Lung (tissue), 12 donors: ENCODE results near the gene HTRA3. TPM values are rescaled to one million over a fixed set of nuclear protein-coding genes. Genes with fewer than 3 reads are reported as not detected.

Experiments used
- ATAC-seq: fragments of 200-7000 bp; cut with Tn5 transposase; one replicate; pipeline ENCODE4 v1.9.1; 2020; ENCODE audit warnings: moderate number of reproducible peaks; ENCODE audit not compliant: insufficient read depth, low FRiP score
- DNase-seq, 3 donors: peaks; one replicate each; pipeline ENCODE4 v3.0.0-alpha.2; 2013 to 2017
- H3K27ac ChIP-seq, 2 donors: one replicate each; pipeline ENCODE4 v1.5.1; 2013; ENCODE audit warnings: mild to moderate bottlenecking in 2 of 2, moderate library complexity in 2 of 2, control low read depth in 1 of 2, inconsistent platforms in 1 of 2, low read depth in 1 of 2, low read length in 1 of 2
- H3K27me3 ChIP-seq, 3 donors: one replicate each; pipeline ENCODE4 v1.5.1; 2013; ENCODE audit warnings: low read length in 2 of 3; ENCODE audit not compliant: control insufficient read depth in 3 of 3, insufficient read depth in 3 of 3
- H3K36me3 ChIP-seq, 4 donors: one replicate each; pipeline ENCODE4 v1.5.1; 2013; ENCODE audit warnings: low read length in 4 of 4, mild to moderate bottlenecking in 1 of 4, moderate library complexity in 1 of 4; ENCODE audit not compliant: control insufficient read depth in 4 of 4, insufficient read depth in 4 of 4
- H3K4me1 ChIP-seq, 5 donors: one replicate each; pipeline ENCODE4 v1.5.1; 2013; ENCODE audit warnings: low read length in 5 of 5, mild to moderate bottlenecking in 2 of 5, moderate library complexity in 1 of 5; ENCODE audit not compliant: control insufficient read depth in 5 of 5, insufficient read depth in 5 of 5
- H3K4me3 ChIP-seq: one replicate; pipeline ENCODE4 v1.5.1; 2013; ENCODE audit warnings: mild to moderate bottlenecking, control low read depth, moderate library complexity
- H3K9ac ChIP-seq, 2 donors: one replicate each; pipeline ENCODE4 v1.5.1; 2013; ENCODE audit warnings: low read length in 2 of 2, control low read depth in 1 of 2; ENCODE audit not compliant: insufficient read depth in 1 of 2
- H3K9me3 ChIP-seq, 4 donors: one replicate each; pipeline ENCODE4 v1.5.1; 2013; ENCODE audit warnings: low read length in 3 of 4, mild to moderate bottlenecking in 1 of 4, moderate library complexity in 1 of 4; ENCODE audit not compliant: control insufficient read depth in 4 of 4, insufficient read depth in 3 of 4
- CTCF ChIP-seq: IDR thresholded peaks from 2 replicates; pipeline ENCODE4 v1.5.1; 2012; ENCODE audit warnings: mild to moderate bottlenecking; ENCODE audit errors: control extremely low read depth, extremely low read depth
- WGBS, 2 donors: extraction: QIAGEN DNeasy Blood & Tissue Kit; methylation state at CpG; one replicate each; pipeline ENCODE4 v1.1.7; 2013; 5-methylcytosine and 5-hydroxymethylcytosine counted together
- polyA plus RNA-seq, 2 donors: library from polyadenylated mRNA; stranded (reverse); fragments of 200-250 nt; gene quantifications; one replicate each; pipeline ENCODE4 v1.2.1, GENCODE V29; 2013
- total RNA-seq, 2 donors: library from RNA; depleted of rRNA in 1 of 2; stranded (reverse); fragments of >200 nt in 1 of 2; gene quantifications; one replicate each; pipeline ENCODE4 v1.2.1, GENCODE V29; 2014 to 2021
- donor health status: control.
- donor health status: control.
- donor health status: Bipolar disorder and iron deficiency.
- donor health status: healthy.
- donor health status: DM: yes; HTN: yes; CAD: no.

Gene HTRA3
- total and polyA plus RNA-seq, 4 donors: 9.5 to 23.5 (median 17.8) TPM

GRCh38 chr4:8319731-8320385 is 50.3 kb downstream of the HTRA3 start:
- Histone ChIP-seq H3K9me3 (no peaks in the 10 kb centered on the region), H3K27ac (peak overlapping the region in 1 of 2 donors; percentile 45), H3K27me3 (no peaks in the 10 kb centered on the region), H3K4me1 (peaks cover 0 to 23% (median 7%) of the 10 kb centered on the region in 5 donors), H3K36me3 (no peaks in the 10 kb centered on the region), H3K4me3 (no peak overlapping the region), H3K9ac (no peak overlapping the region)
- WGBS, 2 donors: 41 to 49% methylated on average over 13 of the region's 13 CpGs
- DNase-seq: peak; percentile 56 to 82 (median 75)
- no peak for TF ChIP-seq CTCF
- ATAC-seq: no peak

DNA sequence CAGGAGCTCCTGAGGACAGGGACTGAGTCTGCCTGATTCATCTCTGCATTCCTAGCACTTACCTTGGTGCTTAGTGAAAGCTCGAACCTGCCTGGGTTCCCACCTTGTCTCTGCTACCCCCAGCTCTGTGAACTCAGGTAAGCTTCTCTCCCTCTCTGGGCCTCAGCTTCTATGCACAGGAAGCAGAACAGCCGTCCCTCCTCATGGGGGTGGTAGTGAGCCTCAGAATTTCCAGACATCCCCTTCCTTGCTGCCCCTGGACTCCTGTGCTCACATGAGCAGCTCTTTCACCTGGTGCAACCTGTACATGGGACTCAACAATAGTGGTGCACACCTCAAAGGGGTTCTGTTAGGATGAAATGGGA is 50.8 kb downstream of the HTRA3 start:
- H3K9me3 ChIP-seq: peaks cover 0 to 1% (median 0%) of the 10 kb centered on the region in 4 donors
- ATAC-seq (no peak), DNase-seq (peak in 1 of 3 donors; percentile 12)
- no peak for TF ChIP-seq CTCF
- H3K36me3 ChIP-seq: no peaks in the 10 kb centered on the region
- no peak overlapping the region for H3K4me3 ChIP-seq
- 79 to 98% methylated on average over 2 of the region's 2 CpGs for WGBS, 2 donors
- H3K4me1 ChIP-seq: peaks cover 0 to 19% (median 5%) of the 10 kb centered on the region in 5 donors
- no peak overlapping the region for H3K9ac ChIP-seq
- H3K27ac ChIP-seq: peak overlapping the region in 1 of 2 donors; percentile 45
- no peaks in the 10 kb centered on the region for H3K27me3 ChIP-seq

GRCh38 chr4:8321220-8321619 is 51.7 kb downstream of the HTRA3 start:
- H3K27ac ChIP-seq: no peak overlapping the region
- H3K36me3 ChIP-seq: no peaks in the 10 kb centered on the region
- 91 to 98% methylated on average over 2 of the region's 2 CpGs for WGBS, 2 donors
- TF ChIP-seq CTCF: no peak
- no peak overlapping the region for H3K4me3 ChIP-seq
- no peak overlapping the region for H3K9ac ChIP-seq
- H3K27me3 ChIP-seq: no peaks in the 10 kb centered on the region
- peaks cover 0 to 3% (median 0%) of the 10 kb centered on the region in 4 donors for H3K9me3 ChIP-seq
- no peak for ATAC-seq
- H3K4me1 ChIP-seq: peaks cover 0 to 11% (median 4%) of the 10 kb centered on the region in 5 donors
- DNase-seq: peak in 1 of 3 donors; percentile 5
